ENCODE data around the gene ABHD6. TPM values are rescaled to one million over a fixed set of nuclear protein-coding genes. Genes with fewer than 3 reads are reported as not detected.
"Not testable (repeated sequence)": the region's sequence is repeated elsewhere in the genome, so short reads cannot be mapped to it uniquely, and the experiment has no call there.

Gene ABHD6
- total RNA-seq, 2 experiments from 2014 or later: 7.6 to 8.6 TPM

DNA sequence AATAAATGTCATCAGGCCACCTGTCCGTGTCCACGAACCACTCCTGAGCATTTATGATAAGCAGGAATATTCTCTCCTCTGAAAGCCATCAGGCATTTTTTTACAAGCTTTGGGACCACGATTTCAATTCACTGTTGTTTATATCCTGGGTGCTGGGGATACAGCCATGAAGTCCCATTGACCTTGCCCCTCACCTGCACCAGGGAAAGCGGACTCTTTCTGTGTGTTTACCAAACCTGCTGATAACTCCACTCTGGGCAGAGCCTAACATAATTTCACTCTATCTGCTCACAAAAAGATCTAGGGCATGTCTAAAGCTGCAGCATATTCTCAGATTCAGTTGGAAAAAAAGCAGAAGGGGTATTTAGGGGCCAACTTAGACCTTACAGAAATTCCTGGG is 31.6 kb upstream of the ABHD6 start:
- POLR2A ChIA-PET: no interaction called here
- CTCF ChIA-PET: interaction anchor here (0.9 to 2.0 kb wide), 2 partner anchors 17 to 128 kb away, joined by 3 to 6 read pairs; no protein-coding TSS in a partner anchor

DNA sequence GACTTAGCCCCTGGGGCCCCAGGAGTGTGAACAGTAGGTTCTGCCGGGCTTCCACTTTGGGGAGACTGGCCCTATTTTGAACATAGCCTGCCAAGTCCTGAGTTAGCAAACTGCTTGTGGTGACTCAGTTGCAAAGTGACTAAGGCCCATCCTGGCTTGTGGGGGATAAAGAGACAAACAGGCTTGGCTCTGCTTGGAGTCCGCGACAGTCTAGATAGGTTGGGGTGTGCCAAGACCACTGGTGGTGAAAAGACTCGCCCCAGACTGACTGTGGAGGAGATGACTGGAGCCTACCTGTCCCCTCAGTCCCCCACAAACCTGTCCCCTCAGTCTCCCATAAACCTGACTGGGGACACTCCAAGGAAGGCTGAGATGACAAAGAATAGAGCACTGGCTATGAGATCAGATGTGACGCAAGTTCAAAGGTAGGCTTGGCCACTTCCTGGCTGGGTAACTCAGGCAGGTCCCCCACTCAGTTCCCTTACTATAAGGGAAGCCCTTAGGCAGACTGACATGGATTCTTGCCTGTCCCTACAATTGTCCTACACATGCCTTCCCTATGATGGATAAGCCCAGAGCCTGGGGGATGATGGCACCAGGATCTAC is 31.1 kb upstream of the ABHD6 start:
- CTCF ChIA-PET: interaction anchor here (2.0 kb wide), 1 partner anchor 18 kb away, joined by 6 read pairs; no protein-coding TSS in a partner anchor
- POLR2A ChIA-PET: no interaction called here

DNA sequence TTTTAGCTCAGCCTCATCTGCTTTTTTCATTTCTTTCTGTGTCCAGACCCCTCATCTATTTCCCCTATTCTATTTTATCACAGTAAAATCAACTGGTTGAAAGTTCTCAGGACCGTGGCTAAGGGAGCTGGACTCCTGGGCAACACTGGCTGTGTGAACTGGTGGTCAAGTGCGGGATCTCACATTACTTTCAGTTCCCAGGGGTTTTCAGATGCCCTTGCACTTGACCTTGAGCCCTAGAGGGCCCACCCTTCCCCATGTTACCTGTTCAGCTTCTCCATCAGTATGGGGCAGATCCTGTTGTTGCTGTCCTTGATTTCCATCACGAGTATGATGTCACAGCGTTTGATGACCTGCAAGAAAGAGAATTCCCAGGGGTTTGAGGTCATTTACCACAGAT is 29.6 kb upstream of the ABHD6 start:
- POLR2A ChIA-PET: no interaction called here
- CTCF ChIA-PET: interaction anchor here (0.7 to 1.5 kb wide), 3 partner anchors 11 to 30 kb away, joined by 3 to 4 read pairs (median 3); no protein-coding TSS in a partner anchor

DNA sequence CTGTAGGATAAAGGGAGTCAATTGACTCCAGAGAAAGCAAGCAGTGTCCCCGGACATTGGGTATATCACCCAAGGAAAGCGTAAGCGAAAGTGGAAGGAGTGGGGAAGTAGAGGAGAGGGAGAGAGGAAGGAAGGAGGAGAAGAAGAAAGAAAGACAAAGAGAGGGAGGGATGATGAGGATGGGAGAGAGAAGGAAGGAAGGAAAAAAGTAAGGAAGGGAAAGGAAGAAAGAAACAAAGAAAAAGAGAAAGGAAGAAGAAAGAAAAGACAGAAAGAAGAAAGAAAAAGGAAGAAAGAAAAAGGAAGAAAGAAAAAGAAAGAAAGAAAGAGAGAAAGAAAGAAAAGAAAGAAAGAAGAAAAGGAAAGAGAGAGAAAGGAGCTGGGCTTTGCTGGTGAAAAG is 27.7 kb upstream of the ABHD6 start:
- ChIA-PET CTCF (no interaction called here), POLR2A (no interaction called here)

DNA sequence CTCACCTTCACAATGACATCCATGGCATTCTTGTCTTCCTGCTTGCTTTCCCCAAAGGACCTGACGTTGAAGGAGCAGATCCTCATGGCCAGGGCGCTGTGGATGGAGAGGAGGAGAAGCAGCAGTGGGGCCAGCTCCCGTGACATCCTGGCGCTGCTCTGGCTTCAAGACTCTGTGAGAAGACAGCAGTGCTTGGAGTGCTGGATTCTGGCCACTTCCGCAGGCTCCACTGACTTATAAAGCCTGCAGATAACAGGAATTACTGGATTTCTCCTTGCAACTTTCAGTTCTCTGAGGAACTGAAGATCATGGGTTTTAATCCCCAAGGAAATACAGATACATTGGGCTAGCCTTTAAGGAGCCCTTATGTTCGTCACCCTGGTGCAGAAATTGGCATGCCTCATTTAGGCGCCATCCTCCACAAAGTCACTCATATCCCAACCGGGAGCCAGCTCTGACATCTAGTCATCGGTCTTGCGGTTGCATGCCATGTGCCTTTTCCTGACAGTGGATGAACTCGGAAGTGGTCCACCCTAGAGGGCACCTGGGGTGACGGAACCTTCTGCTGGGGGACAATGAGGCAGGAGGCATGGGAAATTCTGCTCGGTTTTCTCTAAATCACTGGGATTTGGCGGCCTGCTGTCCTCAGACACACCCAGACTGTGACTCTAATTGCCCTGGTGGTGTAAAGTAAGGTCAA is 26.7 kb upstream of the ABHD6 start, which contains the start of gene DNASE1L3:
TSS of gene DNASE1L3 (minus strand) at position 212 of the 700 bp plus-strand sequence. CDS start at position 146, 66 bp downstream.
- ChIA-PET CTCF (no interaction called here), POLR2A (no interaction called here)

DNA sequence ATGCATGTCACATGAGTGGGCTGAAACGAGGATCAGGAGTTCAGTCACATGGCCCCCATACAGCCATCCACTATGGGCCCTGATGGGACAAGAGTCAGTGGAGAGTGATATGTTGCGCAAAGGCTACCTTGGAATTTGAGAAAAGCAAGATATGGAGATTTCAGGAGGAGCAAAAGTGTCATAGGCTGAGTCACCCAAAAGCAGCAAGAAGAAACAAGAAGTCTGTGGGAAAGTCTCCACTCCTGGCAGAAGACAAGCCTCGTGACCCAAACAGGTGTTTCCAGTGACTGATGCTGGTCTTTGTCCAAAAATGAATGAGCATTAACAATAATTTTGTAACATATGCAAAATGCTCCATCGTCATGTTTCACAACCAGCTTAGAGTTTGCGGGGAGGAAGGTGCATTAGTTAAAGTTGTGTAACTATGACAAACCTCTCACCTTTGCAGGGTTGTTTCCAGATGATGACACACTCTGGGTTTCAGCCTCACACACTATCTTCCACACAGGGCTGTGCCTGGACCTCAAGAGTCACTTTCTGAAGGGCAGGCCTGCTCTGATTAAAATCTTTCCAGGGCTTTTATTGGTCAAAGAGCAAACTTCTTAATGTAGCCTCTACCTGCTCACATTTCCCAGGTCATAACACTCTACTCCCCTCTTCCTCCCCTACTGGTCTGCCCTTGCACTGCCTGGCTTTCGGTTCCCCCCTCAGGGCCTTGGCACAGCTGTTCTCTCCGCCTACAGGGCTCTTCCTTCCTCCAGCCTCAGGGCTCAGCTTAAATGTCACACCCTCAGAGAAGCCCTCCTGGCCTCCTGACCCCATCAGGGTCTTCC is 22.9 kb upstream of the ABHD6 start:
- ChIA-PET CTCF (interaction anchor here (0.6 to 2.1 kb wide), 7 partner anchors 12 to 92 kb away, joined by 3 to 10 read pairs (median 4); partner anchors contain the start of genes HTD2 and RPP14), POLR2A (no interaction called here)

DNA sequence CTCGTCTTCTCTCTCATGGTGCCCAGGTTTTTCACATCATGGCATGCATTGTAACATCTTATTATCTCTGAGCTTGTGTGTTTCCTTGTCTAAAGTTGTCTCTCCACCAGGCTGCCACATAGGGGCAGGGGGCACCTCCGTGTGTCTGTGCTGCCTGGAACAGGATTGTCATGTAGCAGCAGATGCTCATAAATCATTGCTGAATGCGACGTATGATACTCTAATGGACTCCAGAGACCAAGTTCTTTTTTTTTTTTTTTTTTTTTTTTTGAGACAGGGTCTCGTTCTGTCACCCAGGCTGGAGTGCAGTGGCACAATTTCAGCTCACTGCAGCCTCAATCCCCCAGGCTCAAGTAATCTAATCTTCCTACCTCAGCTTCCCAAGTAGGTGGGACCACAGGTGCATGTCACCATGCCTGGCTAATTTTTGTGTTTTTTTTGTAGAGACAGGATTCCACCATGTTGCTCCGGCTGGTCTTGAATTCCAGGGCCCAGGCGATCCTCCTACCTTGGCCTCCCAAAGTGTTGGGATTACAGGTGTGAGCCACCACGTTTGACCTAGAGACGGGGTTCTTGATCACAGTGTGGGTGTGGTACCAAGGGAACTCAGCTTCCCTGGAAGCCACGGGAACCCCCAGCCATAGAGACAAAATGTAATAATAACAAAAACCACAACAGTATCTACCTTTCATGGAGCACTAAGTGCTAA is 22.1 kb upstream of the ABHD6 start:
- POLR2A ChIA-PET: no interaction called here
- CTCF ChIA-PET: interaction anchor here (0.8 to 6.4 kb wide), 4 partner anchors 13 to 91 kb away, joined by 3 to 54 read pairs (median 10); partner anchors contain the start of genes HTD2 and RPP14

DNA sequence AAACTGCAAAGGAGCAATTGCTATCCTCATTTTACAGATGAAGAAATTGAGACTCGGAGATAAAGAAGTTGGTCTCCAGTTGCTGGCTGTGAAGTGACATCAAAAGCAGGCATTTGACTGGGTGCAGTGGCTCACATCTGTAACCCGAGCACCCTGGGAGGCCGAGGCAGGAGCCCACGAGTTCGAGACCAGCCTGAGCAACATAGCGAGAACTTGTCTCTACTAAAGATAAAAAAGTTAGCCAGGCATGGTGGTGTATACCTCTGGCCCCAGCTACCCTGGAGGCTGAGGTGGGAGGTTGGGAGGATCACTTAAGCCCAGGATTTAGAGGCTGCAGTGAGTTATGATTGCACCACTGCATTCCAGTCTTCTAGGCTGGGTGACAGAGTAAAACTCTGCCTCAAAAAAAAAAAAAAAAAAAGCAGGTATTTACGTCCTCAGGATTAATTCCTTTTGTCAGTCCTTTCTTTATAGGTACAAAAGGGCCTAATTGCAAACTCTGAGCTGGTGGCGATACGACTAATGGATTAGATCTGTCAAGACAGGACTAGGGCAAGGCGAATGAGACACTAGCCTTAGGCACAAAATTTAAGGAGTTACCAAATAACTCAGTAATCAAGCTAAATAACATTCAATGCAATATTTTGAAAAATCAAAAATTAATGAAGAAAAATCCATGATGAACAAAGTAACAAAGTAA is 20.9 kb upstream of the ABHD6 start:
- POLR2A ChIA-PET: interaction anchor here (0.6 kb wide), 1 partner anchor 200 kb away, joined by 3 read pairs; no protein-coding TSS in a partner anchor

DNA sequence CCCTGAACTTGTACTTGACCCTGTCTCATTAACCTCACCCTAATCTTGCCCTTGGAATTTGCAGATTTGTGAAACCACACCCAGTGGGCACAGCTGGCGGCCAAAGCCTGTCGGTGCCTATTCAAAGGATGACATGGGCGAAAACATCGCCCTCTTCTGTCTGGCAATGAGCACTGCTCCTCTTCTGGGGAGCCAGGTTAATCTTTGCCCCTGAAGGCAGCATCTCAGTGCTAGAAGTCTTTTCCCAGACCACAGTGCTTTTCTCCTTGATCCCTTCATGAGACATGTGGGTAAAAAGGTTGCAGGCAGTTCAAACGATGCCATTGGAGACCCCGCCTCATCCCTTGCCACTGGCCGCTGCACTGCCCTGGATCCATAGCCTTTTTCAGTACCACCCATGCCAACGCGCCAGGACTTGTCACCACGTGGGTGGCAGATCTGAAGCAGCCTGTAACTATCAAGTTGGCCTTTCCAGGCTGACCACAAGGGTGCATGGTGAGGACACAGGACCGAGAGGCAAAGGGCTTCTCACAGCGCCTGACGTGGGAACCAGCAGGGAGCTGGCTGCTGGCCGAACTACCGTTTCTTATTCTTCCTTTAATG is 20.3 kb upstream of the ABHD6 start:
- CTCF ChIA-PET: interaction anchor here (0.6 to 6.4 kb wide), 13 partner anchors 13 to 258 kb away, joined by 3 to 54 read pairs (median 3); no protein-coding TSS in a partner anchor
- POLR2A ChIA-PET: interaction anchor here (0.6 kb wide), 1 partner anchor 200 kb away, joined by 3 read pairs; no protein-coding TSS in a partner anchor

More for the DNA sequence above, 20.9 kb upstream of the ABHD6 start:
- CTCF ChIA-PET: interaction anchor here (0.6 to 6.4 kb wide), 11 partner anchors 14 to 188 kb away, joined by 3 to 54 read pairs (median 3); no protein-coding TSS in a partner anchor

DNA sequence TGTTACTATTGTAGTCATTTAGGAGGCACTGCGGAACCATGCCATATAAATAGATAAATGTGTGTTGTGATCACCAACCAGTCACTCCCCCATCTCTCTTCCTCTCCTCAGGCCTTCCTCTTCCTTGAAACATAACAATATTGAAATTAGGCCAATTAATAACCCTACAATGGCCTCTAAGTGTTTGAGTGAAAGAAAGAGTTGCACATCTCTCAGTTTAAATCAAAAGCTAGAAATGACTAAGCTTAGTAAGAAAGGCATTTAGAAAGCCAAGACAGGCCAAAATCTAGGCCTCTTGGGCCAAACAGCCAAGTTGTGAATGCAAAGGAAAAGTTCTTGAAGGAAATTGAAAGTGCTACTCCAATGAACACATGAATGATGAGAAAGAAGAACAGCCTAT is 18.7 kb upstream of the ABHD6 start:
- CTCF ChIA-PET: interaction anchor here (0.7 to 6.4 kb wide), 7 partner anchors 11 to 623 kb away, joined by 3 to 54 read pairs (median 4); partner anchors contain the start of genes HTD2 and RPP14
- POLR2A ChIA-PET: no interaction called here

DNA sequence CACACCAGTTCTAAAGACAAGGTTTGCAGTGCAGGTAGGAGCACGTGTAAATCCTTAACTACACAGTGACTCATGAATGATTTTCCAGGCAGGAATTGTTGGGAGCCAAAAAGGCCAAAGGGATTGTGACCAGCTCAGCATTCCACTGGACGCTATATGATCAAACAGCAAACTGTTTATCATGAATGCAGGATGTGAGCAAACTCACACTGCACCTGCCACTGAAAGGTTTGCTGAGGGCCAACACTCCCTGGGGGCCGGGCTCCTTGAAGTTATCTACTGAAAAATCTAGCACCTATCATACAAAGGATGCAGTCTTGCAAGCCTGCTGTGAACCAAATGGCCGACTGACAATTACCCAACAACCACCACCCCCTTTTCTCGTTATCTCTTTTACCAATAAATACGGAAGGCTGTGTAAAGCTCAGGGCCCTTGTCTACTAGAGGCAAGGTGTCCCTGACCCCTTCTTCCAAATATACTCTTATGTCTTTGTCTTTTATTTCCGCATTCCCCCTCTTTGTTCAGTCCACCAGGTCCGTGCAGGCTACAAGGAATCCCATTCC is 15.3 kb upstream of the ABHD6 start:
- CTCF ChIA-PET: interaction anchor here (0.8 to 6.4 kb wide), 3 partner anchors 8 to 55 kb away, joined by 3 to 54 read pairs (median 3); no protein-coding TSS in a partner anchor

DNA sequence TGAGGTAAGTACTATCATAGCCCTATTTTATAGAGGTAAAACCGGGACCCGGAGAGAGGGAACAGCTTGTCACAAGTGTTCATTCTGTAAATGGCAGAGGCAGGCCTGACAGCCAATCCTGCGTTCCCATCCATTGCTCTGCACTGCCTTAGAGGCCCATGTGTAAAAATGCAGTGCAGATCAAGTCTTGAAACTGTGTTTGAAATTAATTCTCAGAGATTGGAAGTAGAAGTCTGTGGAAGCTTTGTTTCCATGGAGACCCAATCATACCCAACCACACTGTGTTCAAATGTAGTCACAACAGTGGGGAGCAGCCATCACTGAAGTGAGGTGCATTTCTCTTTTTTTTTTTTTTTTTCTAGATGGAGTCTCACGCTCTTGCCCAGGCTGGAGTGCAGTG is 13.7 kb upstream of the ABHD6 start:
- ChIA-PET POLR2A (no interaction called here), CTCF (interaction anchor here (0.7 to 1.5 kb wide), 2 partner anchors 36 to 47 kb away, joined by 3 to 4 read pairs; no protein-coding TSS in a partner anchor)

More for the DNA sequence above, 15.3 kb upstream of the ABHD6 start:
- POLR2A ChIA-PET: no interaction called here

DNA sequence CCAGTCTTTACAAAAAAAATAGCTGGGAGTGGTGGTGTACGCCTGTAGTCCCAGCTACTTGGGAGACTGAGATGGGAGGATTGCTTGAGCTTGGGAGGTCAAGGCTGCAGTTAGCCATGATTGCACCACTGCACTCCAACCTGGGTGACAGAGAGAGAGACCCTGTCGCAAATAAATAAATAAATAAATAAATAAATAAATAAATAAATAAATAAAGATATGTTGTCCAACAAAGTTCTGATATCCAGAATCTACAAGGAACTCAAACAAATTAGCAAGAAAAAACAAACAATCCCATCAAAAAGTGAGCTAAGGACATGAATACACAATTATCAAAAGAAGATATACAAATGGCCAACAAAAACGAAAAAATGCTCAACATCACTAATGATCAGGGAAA is 9.7 kb upstream of the ABHD6 start:
- CTCF ChIA-PET: interaction anchor here (1.3 kb wide), 1 partner anchor 50 kb away, joined by 3 read pairs; no protein-coding TSS in a partner anchor
- POLR2A ChIA-PET: not testable (repeated sequence)

DNA sequence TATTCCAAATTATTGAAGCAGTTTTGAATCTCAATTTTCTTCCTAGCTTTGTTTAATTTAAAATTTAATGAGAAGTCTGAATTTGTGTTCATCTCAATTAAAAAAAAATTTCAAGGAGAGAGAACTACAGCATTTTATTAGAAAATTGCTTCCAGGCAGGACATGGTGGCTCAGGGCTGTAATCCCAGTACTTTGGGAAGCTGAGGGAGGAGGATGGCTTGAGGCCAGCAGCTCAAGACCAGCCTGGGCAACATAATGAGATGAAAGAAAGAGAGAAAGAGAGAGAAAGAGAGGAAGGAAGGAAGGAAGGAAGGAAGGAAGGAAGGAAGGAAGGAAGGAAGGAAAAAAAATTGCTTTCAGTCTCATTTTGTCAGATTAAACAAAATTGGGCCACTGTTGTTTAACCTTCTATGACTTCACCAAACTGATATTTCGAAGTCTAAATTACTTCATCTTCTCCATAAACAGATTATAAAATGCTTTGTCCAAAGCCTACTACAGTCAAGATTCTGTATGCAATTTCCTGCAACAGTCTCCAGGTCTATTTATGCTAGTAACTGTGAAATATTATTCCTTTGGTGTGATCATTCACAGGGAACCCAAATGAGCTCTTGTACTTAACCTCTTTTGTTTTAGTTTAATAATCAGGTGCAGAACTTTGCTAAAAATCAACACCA is 6.6 kb upstream of the ABHD6 start:
- POLR2A ChIA-PET: no interaction called here
- CTCF ChIA-PET: interaction anchor here (0.6 to 1.2 kb wide), 2 partner anchors 13 to 36 kb away, joined by 3 to 4 read pairs; no protein-coding TSS in a partner anchor

DNA sequence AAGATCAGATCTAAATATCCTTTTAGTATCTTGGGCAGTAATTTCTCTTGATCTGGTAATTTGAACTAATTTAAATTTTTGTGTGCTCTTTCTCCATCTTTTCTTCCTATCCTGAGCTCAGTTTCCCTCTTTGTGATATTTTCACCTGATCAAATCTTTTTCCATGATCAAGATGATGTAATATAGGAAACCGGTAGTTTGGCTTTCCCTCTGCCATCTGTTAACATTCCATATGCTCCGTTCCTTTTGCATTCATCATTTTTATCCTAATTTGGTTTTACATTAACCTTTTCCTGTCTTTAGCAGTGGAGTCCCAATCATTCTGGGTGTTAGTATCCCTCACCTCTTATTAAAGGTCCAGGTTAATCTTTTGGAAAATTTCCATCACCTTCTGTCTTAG is 5.9 kb upstream of the ABHD6 start:
- CTCF ChIA-PET: interaction anchor here (0.6 kb wide), 1 partner anchor 37 kb away, joined by 4 read pairs; no protein-coding TSS in a partner anchor
- POLR2A ChIA-PET: no interaction called here

DNA sequence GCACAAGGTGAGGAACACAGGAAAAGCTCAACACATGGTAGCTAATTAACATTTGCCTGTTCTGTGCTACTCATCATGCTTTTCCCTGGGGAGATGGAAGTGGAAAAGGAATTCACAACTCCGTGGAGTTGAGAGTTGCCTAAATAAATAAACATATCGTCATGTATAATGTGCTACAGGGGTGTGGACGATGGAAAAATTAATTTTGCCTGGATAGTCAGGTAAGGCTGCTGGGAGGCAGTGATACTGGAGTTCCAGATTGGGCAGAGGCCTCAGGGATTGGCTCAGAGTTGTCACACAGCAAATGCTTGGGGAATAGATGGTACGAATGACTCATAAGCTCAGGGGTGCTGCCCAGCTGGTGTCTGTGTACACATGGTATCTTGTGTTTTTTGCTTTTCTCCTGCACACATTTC is 3.1 kb upstream of the ABHD6 start:
- ChIA-PET CTCF (no interaction called here), POLR2A (no interaction called here)

DNA sequence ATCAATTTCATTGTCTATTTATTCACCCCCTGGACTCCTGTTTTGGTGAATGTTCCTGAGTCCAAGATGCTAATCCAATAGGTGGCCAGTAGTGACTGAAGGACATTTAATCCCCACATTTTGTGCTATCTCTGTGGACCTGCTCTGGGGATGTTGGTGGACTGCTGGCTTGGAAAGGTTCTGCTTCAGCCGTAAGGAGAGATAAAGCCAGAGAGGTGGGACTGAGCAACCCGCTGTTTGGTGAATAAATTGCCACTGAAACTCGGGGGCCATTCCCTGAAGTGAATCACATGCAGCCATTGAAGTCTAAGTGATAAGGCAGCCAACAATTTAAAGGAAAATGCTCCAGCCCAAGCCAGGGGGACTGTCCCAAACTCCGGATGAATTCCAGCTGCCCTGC is 1.6 kb upstream of the ABHD6 start:
- CTCF ChIA-PET: no interaction called here
- POLR2A ChIA-PET: no interaction called here

Data from activated CD8-positive, alpha-beta memory T cell treated with anti-CD3 and anti-CD28 coated beads for 36 hours (primary cell).